Measurements from ENCODE around the gene KNCN. TPM values are rescaled to one million over a fixed set of nuclear protein-coding genes. Genes with fewer than 3 reads are reported as not detected.

The KNCN gene
- total and polyA plus RNA-seq, 3 donors from 2014 or later: 0.43 to 4.0 (median 0.47) TPM

DNA sequence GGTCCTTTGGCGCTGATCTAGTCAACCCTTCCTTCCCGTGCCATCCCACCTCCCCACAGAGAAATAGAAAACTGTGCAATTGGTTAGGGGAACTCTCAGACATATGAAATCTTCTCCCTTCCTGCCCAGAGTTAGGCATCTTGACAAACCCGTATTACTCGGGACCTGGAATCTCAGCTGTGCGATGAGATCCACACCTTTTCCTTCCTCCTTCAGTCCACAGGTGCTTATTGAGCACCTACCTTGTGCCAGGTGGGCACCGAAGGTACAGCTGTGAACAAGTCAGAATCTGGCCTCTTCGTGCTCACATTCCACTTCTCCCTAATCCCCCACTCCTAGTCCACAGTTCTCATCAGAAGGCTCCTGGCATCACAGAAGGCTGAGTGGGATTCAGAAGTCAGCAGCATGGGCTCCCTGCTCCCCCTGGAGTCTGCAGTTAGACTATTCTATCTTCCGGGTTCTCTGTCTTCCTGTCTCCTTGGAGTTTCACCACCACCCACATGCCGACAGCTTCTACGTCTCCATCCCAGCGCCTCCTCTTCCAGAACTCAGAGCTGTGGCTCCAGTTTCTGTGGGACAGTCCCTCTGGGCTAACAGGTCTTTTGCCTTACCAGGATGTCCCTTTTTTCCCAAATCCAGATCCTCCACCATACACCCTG is 23.0 kb downstream of the KNCN start:
- WGBS, 2 donors: 49 to 53% methylated on average over 11 of the region's 11 CpGs
- H3K4me1 ChIP-seq: no peaks in the 10 kb centered on the region
- H3K4me3 ChIP-seq: no peak overlapping the region
- no peaks in the 10 kb centered on the region for H3K27me3 ChIP-seq
- no peaks in the 10 kb centered on the region for H3K36me3 ChIP-seq (ENCODE audit: low read depth, missing control alignments)
- TF ChIP-seq, protein P1, sequence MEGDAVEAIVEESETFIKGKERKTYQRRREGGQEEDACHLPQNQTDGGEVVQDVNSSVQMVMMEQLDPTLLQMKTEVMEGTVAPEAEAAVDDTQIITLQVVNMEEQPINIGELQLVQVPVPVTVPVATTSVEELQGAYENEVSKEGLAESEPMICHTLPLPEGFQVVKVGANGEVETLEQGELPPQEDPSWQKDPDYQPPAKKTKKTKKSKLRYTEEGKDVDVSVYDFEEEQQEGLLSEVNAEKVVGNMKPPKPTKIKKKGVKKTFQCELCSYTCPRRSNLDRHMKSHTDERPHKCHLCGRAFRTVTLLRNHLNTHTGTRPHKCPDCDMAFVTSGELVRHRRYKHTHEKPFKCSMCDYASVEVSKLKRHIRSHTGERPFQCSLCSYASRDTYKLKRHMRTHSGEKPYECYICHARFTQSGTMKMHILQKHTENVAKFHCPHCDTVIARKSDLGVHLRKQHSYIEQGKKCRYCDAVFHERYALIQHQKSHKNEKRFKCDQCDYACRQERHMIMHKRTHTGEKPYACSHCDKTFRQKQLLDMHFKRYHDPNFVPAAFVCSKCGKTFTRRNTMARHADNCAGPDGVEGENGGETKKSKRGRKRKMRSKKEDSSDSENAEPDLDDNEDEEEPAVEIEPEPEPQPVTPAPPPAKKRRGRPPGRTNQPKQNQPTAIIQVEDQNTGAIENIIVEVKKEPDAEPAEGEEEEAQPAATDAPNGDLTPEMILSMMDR (IDR thresholded peaks at IDR 0.05): no peak
- no peak for TF ChIP-seq POLR2A (IDR thresholded peaks at IDR 0.05)
- intact Hi-C loops (cut with DNase I; ENCODE audit: low total_unique reads): loop anchor here (10.0 kb wide), 2 partner anchors 84 to 124 kb away; no protein-coding TSS in a partner anchor
- no peak for DNase-seq
- no peaks in the 10 kb centered on the region for H3K9me3 ChIP-seq
- H3K27ac ChIP-seq: no peak overlapping the region

DNA sequence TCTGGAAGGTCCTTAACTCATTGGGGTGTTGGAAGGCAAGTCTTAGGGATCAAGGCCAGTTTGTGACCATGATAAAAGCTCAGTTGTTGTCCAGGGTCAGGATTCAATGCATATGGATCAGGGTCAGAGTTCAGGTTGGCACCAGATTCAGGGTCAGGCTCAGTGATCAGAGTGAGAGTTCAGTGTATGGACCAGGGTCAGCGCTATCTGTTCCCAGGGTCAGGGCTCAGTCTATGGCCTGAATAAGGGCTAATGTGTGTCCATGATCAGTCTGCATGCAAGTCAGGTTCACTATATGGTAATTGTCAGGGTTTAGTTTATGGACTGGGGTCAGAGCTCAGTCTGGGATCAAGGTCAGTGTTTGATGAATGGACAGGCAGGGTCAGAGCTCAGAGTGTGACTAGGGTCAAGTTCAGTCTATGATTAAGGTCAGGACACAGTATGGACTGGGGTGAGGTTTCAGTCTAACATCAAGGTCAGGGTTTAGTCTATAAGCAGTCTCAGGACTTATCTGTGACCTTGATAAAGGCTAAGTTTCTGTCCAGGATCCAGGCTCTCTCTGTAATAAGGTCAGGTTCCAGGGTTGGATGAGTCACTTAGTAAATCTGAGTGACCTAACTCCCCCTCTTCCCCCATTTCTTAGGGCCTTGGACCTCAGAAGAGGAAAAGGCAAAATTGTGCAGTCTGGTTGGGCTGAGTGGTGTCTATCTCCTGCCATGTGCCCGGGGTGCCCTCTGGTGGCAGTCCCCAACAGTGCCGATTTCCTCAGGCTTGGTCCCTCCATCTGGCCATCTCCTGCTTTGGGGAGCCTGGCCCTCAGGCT is 23.8 kb downstream of the KNCN start:
- intact Hi-C loops (cut with DNase I; ENCODE audit: low total_unique reads): loop anchor here (10.0 kb wide), 2 partner anchors 83 to 123 kb away; no protein-coding TSS in a partner anchor
- Histone ChIP-seq H3K27me3 (no peaks in the 10 kb centered on the region), H3K27ac (no peak overlapping the region), H3K4me3 (no peak overlapping the region), H3K4me1 (peaks cover 4% of the 10 kb centered on the region), H3K9me3 (no peaks in the 10 kb centered on the region), H3K36me3 (ENCODE audit: low read depth, missing control alignments) (no peaks in the 10 kb centered on the region)
- DNase-seq: peak; percentile 90
- 56 to 63% methylated on average over 3 of the region's 3 CpGs for WGBS, 2 donors
- TF ChIP-seq POLR2A (IDR thresholded peaks at IDR 0.05): no peak
- TF ChIP-seq, protein P1 (IDR thresholded peaks at IDR 0.05): peak; percentile 77 to 88 (median 83)

DNA sequence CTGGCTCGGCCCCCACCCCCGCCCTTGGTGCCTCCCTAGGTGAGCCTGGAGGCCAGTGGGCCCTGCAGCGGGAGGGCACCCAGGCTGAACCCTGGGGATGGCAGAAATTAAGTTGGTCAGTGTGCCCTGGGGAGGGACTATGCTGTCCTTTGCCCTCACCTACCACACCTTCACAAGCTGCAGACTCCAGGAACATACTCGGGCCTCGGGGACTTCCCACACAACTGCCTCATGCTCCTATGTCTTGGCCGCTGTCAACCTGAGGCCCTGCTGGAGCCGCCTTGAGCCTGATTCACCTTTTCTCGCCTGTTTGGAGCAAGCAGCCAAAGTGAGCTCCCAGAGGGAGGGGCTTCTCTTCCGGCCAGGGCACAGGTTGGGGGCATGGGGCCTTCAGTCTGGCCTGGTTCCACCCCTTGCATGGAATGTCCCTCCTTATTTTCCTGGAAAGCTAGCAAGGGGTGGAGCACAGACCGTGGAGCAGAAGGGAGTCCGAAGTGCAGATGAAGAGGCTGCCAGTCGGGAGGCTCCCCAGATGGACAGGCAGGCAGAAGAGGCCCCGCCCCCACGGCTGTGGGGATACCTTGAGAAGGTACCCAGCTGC is 24.7 kb downstream of the KNCN start:
- Histone ChIP-seq H3K4me1 (peaks cover 9% of the 10 kb centered on the region), H3K27me3 (no peaks in the 10 kb centered on the region), H3K36me3 (ENCODE audit: low read depth, missing control alignments) (no peaks in the 10 kb centered on the region), H3K4me3 (no peak overlapping the region), H3K27ac (no peak overlapping the region), H3K9me3 (no peaks in the 10 kb centered on the region)
- DNase-seq: no peak
- intact Hi-C loops (cut with DNase I; ENCODE audit: low total_unique reads): loop anchor here (10.0 kb wide), 2 partner anchors 82 to 122 kb away; no protein-coding TSS in a partner anchor
- no peak for TF ChIP-seq POLR2A (IDR thresholded peaks at IDR 0.05)
- TF ChIP-seq, protein P1 (IDR thresholded peaks at IDR 0.05): no peak
- WGBS, 2 donors: 61 to 81% methylated on average over 11 to 14 of the region's 14 CpGs

DNA sequence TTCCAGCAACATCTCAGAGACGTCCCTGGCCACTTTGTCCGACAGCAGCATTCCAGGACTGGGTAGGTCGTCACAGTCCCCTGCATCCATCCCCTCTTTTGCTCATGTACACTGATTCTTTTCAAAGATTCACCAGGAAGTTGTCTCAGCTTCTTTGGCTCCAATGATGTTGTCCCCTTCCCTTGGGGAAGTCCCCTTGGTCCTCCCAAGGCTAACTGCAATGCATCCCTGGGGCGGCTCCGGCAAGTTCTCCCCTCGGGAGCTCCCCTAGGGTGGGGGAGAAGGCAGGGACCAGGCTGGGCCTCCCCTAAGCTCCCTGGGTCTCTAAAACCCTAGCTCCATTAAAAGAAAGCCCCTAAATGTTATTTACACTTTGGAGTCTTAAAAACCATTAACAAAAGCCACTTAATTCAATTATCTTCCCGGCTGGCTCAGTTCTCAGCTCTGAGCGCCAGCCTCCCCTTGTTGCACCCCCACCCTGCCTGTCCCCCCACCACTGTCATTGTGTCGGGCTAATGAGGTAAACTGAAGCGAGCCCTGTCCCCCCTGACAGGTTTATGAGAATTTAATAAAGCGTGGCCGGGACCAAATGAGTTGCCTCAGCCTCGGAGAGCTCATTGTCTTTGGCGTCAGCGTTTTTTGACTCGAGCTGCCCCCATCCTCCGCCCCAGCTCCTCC is 25.3 kb downstream of the KNCN start:
- H3K4me1 ChIP-seq: peaks cover 9% of the 10 kb centered on the region
- H3K27me3 ChIP-seq: no peaks in the 10 kb centered on the region
- TF ChIP-seq, protein P1 (IDR thresholded peaks at IDR 0.05): no peak
- TF ChIP-seq POLR2A (IDR thresholded peaks at IDR 0.05): no peak
- no peak overlapping the region for H3K4me3 ChIP-seq
- intact Hi-C loops (cut with DNase I; ENCODE audit: low total_unique reads): loop anchor here (10.0 kb wide), 2 partner anchors 81 to 121 kb away; no protein-coding TSS in a partner anchor
- WGBS, 2 donors: 72 to 78% methylated on average over 17 of the region's 17 CpGs
- DNase-seq: no peak
- no peak overlapping the region for H3K27ac ChIP-seq
- no peaks in the 10 kb centered on the region for H3K9me3 ChIP-seq
- H3K36me3 ChIP-seq (ENCODE audit: low read depth, missing control alignments): no peaks in the 10 kb centered on the region

Data from testis (tissue), 3 donors.